Measurements from ENCODE around the gene SPON2. TPM values are rescaled to one million over a fixed set of nuclear protein-coding genes. Genes with fewer than 3 reads are reported as not detected.

SPON2 gene
- 8.6 TPM for polyA plus RNA-seq

GRCh38 chr4:1172228-1172851 is at the start of gene SPON2:
Gene SPON2 (minus strand): TSS chr4:1172583.
- no peaks in the 10 kb centered on the region for H3K9me3 Mint-ChIP-seq
- peaks cover 9% of the 10 kb centered on the region for H3K27me3 Mint-ChIP-seq
- H3K4me1 Mint-ChIP-seq, result peaks cover 5 to 7% (median 7%) of the 10 kb centered on the region in 3 donors
- H3K27ac Mint-ChIP-seq, result peak within 1 kb of the TSS in 2 of 3 donors; percentile 53 to 68
- peak within 1 kb of the TSS; percentile 57 to 85 (median 64) for H3K4me3 Mint-ChIP-seq
- no peaks in the 10 kb centered on the region for H3K36me3 Mint-ChIP-seq

- Mint-ChIP-seq H3K36me3 (peaks cover 16% of the 10 kb centered on the region), H3K27me3 (no peaks in the 10 kb centered on the region), H3K27ac (peak overlapping the region in 2 of 3 donors; percentile 24 to 73), H3K4me3 (peak overlapping the region in 1 of 4 donors; percentile 83), H3K9me3 (no peaks in the 10 kb centered on the region), H3K4me1 (peaks cover 24 to 43% (median 34%) of the 10 kb centered on the region in 3 donors)
Observed at GRCh38 chr4:1221155-1221870, 48.9 kb upstream of the SPON2 start.

GRCh38 chr4:1220566-1220965 is 48.2 kb upstream of the SPON2 start:
- Mint-ChIP-seq H3K4me3 (peak overlapping the region in 1 of 4 donors; percentile 17), H3K9me3 (no peaks in the 10 kb centered on the region), H3K4me1 (peaks cover 24 to 43% (median 40%) of the 10 kb centered on the region in 3 donors), H3K36me3 (peaks cover 16% of the 10 kb centered on the region), H3K27me3 (no peaks in the 10 kb centered on the region), H3K27ac (no peak overlapping the region)

- peaks cover 24 to 44% (median 44%) of the 10 kb centered on the region in 3 donors for H3K4me1 Mint-ChIP-seq
- no peaks in the 10 kb centered on the region for H3K27me3 Mint-ChIP-seq
- H3K4me3 Mint-ChIP-seq, result peak overlapping the region; percentile 62 to 93 (median 82)
- no peaks in the 10 kb centered on the region for H3K9me3 Mint-ChIP-seq
- H3K36me3 Mint-ChIP-seq, result peaks cover 12% of the 10 kb centered on the region
- H3K27ac Mint-ChIP-seq, result peak overlapping the region; percentile 4 to 81 (median 48)
Observed at GRCh38 chr4:1219566-1219950, 47.2 kb upstream of the SPON2 start.

- Mint-ChIP-seq H3K4me3 (peak overlapping the region; percentile 78 to 93 (median 87)), H3K36me3 (peaks cover 7% of the 10 kb centered on the region), H3K4me1 (peaks cover 24 to 44% (median 38%) of the 10 kb centered on the region in 3 donors), H3K27ac (peak overlapping the region; percentile 4 to 94 (median 81)), H3K9me3 (no peaks in the 10 kb centered on the region), H3K27me3 (no peaks in the 10 kb centered on the region)
Observed at GRCh38 chr4:1218634-1219565, 46.5 kb upstream of the SPON2 start.

GRCh38 chr4:1217366-1217765 is 45.0 kb upstream of the SPON2 start:
- Mint-ChIP-seq H3K4me1 (peaks cover 24 to 44% (median 38%) of the 10 kb centered on the region in 3 donors), H3K27ac (peak overlapping the region in 2 of 3 donors; percentile 53 to 60), H3K9me3 (no peaks in the 10 kb centered on the region)

GRCh38 chr4:1216869-1217294 is 44.5 kb upstream of the SPON2 start:
- peak overlapping the region; percentile 52 to 85 (median 74) for H3K4me3 Mint-ChIP-seq
- no peaks in the 10 kb centered on the region for H3K9me3 Mint-ChIP-seq
- H3K27ac Mint-ChIP-seq, result peak overlapping the region; percentile 53 to 60 (median 53)
- peaks cover 7% of the 10 kb centered on the region for H3K36me3 Mint-ChIP-seq
- H3K27me3 Mint-ChIP-seq, result no peaks in the 10 kb centered on the region
- peaks cover 24 to 44% (median 38%) of the 10 kb centered on the region in 3 donors for H3K4me1 Mint-ChIP-seq

More at GRCh38 chr4:1217366-1217765, 45.0 kb upstream of the SPON2 start:
- Mint-ChIP-seq H3K4me3 (peak overlapping the region; percentile 14 to 93 (median 37)), H3K27me3 (no peaks in the 10 kb centered on the region), H3K36me3 (peaks cover 7% of the 10 kb centered on the region)

DNA sequence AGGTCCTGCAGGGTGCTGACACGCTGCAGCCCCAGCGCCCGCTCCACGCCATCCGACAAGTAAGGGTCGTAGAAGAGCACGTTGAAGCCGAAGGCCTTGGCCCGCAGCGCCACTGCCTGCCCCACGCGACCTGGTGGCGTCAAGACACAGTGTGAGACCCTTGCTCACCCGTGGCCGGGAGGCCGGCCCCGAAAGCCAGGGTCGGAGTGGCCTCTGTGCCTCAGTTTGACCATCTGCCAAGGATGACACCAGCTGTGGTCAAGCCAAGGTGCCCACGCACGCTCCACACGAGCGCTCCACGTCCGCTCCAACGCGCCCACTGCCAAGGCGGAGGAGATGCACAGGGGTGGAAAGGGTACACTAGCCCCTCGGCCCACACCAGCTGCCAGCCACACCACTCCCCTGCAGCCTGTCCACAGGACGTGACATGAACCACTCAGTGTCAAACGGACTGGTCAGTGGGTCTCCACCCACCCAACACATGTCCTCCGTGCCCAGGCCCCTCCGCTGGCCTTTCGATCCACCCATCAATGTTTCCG is 43.8 kb upstream of the SPON2 start:
- Mint-ChIP-seq H3K4me1 (peaks cover 21 to 39% (median 34%) of the 10 kb centered on the region in 3 donors), H3K27ac (peak overlapping the region; percentile 53 to 84 (median 60)), H3K36me3 (peaks cover 6% of the 10 kb centered on the region), H3K27me3 (no peaks in the 10 kb centered on the region), H3K9me3 (no peaks in the 10 kb centered on the region), H3K4me3 (peak overlapping the region in 3 of 4 donors; percentile 68 to 79 (median 79))

GRCh38 chr4:1215141-1216075 is 43.0 kb upstream of the SPON2 start:
- peak overlapping the region; percentile 13 to 70 (median 23) for H3K27ac Mint-ChIP-seq
- H3K4me3 Mint-ChIP-seq, result peak overlapping the region in 3 of 4 donors; percentile 43 to 79 (median 50)
- peaks cover 19 to 39% (median 30%) of the 10 kb centered on the region in 3 donors for H3K4me1 Mint-ChIP-seq
- H3K27me3 Mint-ChIP-seq, result no peaks in the 10 kb centered on the region
- H3K9me3 Mint-ChIP-seq, result no peaks in the 10 kb centered on the region
- H3K36me3 Mint-ChIP-seq, result peaks cover 5% of the 10 kb centered on the region

DNA sequence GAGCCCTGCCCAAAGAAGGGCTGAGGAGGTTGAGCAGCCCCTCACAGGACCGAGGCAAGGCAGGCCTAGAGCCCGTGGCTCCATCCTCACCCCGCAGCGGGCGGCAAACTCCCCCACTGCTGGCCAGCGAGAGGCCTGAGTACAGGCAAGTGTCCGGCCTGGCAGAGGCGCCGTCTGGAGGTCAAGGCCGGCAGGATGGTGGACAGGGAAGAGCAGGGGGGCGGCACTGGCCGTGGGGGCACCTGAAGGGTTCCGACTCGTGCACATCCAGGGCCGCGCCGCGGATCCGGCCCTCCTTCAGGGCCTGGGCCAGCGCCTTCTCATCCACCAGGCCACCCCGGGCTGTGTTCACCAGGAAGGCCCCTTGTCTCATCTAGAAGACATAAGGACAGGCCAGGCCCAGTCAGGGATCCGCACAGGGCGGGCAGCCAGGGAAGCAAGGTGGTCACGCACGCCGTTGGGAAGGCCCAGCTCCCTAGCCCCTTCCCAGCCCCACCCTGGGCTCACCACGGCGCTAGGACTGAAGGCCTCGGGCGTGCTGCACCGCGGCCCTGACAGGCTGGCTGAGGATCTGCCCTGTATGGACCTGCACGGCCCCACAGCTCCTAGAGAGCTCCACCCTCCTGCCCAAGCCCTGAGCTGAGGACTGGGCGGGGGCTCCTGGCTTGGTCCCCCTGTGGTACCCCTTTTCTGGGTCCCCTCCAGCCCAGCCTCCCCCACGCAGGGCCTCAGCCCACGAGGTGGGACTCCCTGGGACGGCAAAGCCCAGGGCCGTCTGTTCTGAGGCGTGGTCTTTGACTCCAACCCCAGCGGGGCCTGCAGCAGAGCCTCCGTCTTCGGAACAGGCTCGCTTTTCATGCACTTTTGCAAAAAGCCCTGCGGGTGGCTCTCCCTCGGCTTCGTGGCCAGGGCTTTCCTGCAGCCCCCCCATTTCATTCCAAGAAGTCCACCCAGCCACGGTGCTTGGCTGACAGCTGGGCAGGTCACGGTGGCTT is 42.0 kb upstream of the SPON2 start:
- Mint-ChIP-seq H3K4me1 (peaks cover 17 to 33% (median 23%) of the 10 kb centered on the region in 3 donors), H3K36me3 (peaks cover 5% of the 10 kb centered on the region), H3K9me3 (no peaks in the 10 kb centered on the region), H3K27ac (no peak overlapping the region), H3K27me3 (no peaks in the 10 kb centered on the region), H3K4me3 (no peak overlapping the region)

GRCh38 chr4:1213336-1213995 is 41.1 kb upstream of the SPON2 start:
- Mint-ChIP-seq H3K36me3 (peaks cover 2% of the 10 kb centered on the region), H3K27ac (no peak overlapping the region), H3K4me3 (no peak overlapping the region), H3K27me3 (no peaks in the 10 kb centered on the region), H3K9me3 (no peaks in the 10 kb centered on the region), H3K4me1 (peaks cover 7 to 26% (median 16%) of the 10 kb centered on the region in 3 donors)
